ENCODE measurements around the gene AMH.

Gene AMH

GRCh38 chr19:2251106-2252054 is 2.3 kb downstream of the AMH start:
- DNase-seq: peak; percentile 49

GRCh38 chr19:2252055-2252796 is 3.1 kb downstream of the AMH start:
- DNase-seq: no peak

- no peak for DNase-seq
These were observed 3.6 kb downstream of the AMH start for GRCh38 chr19:2252797-2253105.

- peak; percentile 49 for DNase-seq
These were observed 4.3 kb downstream of the AMH start for GRCh38 chr19:2253106-2254063.

GRCh38 chr19:2254064-2254872 is 5.1 kb downstream of the AMH start:
- no peak for DNase-seq

- DNase-seq: no peak
These were observed 6.2 kb downstream of the AMH start for GRCh38 chr19:2255112-2255845.

- DNase-seq: no peak
These were observed 7.0 kb downstream of the AMH start, which contains the start of gene JSRP1 for GRCh38 chr19:2255982-2256685. TSS of gene JSRP1 (minus strand) at chr19:2256417. CDS start at chr19:2255314, 1,103 bp downstream.

GRCh38 chr19:2259336-2259735 is 10.2 kb downstream of the AMH start:
- DNase-seq: no peak

GRCh38 chr19:2260341-2260805 is 11.2 kb downstream of the AMH start:
- no peak for DNase-seq

- DNase-seq: peak; percentile 74
These were observed 12.5 kb downstream of the AMH start for GRCh38 chr19:2261438-2262172.

- peak; percentile 58 for DNase-seq
These were observed 17.3 kb downstream of the AMH start for GRCh38 chr19:2266183-2266993.

GRCh38 chr19:2268480-2268830 is 19.3 kb downstream of the AMH start:
- no peak for DNase-seq

GRCh38 chr19:2268861-2269243 is 19.7 kb downstream of the AMH start:
- no peak for DNase-seq

GRCh38 chr19:2269244-2270156 is 20.4 kb downstream of the AMH start:
- DNase-seq: peak; percentile 99

GRCh38 chr19:2270157-2270422 is 21.0 kb downstream of the AMH start:
- peak; percentile 57 for DNase-seq

GRCh38 chr19:2270423-2271233 is 21.5 kb downstream of the AMH start:
- peak; percentile 84 for DNase-seq
